H1 (cell line): Measurements from ENCODE around the gene POLN.

ENCODE experiments used
- ASH2L ChIP-seq: fragments of 200-600, 300-600 bp; sonication (generic); IDR thresholded peaks from one replicate; pipeline ENCODE4 v1.7.1; 2017; ENCODE audit warnings: low read length
- BRCA1 ChIP-seq: IDR thresholded peaks from 2 replicates; pipeline ENCODE4 v1.6.1; 2012; ENCODE audit warnings: low read depth, low read length, improper control_type of control experiment
- EGR1 ChIP-seq: IDR thresholded peaks from 2 replicates; pipeline ENCODE4 v1.6.1; 2011; ENCODE audit warnings: low read depth, low read length, borderline replicate concordance
- EZH2 ChIP-seq: fragments of 200-600 bp; sonication (generic); IDR thresholded peaks from 2 replicates; pipeline ENCODE4 v1.7.1; 2012; ENCODE audit warnings: low read depth, mild to moderate bottlenecking, moderate library complexity, low read length, inconsistent platforms; ENCODE audit not compliant: severe bottlenecking
- KDM1A ChIP-seq: fragments of 200-600, 300-600 bp; sonication (generic); IDR thresholded peaks from 2 replicates; pipeline ENCODE4 v1.7.1; 2016; ENCODE audit warnings: mild to moderate bottlenecking, low read length, borderline replicate concordance
- MAFK ChIP-seq: IDR thresholded peaks from 2 replicates; pipeline ENCODE4 v1.6.1; 2012; ENCODE audit warnings: low read depth, mild to moderate bottlenecking, improper control_type of control experiment, low read length
- POLR2AphosphoS5 ChIP-seq: IDR thresholded peaks from 2 replicates; pipeline ENCODE4 v1.6.1; 2011; ENCODE audit warnings: low read depth, low read length
- RAD21 ChIP-seq, 2 experiments: IDR thresholded peaks in 1 of 2; conservative IDR thresholded peaks in 1 of 2; 2 replicates each; pipeline ENCODE4 v1.6.1; 2011; ENCODE audit warnings: low read depth in 2 of 2, low read length in 2 of 2, improper control_type of control experiment in 1 of 2, inconsistent platforms in 1 of 2, mild to moderate bottlenecking in 1 of 2, moderate library complexity in 1 of 2
- RFX5 ChIP-seq: IDR thresholded peaks from 2 replicates; pipeline ENCODE4 v1.6.1; 2011; ENCODE audit warnings: low read depth, low read length, improper control_type of control experiment, borderline replicate concordance
- TEAD4 ChIP-seq: IDR thresholded peaks from 2 replicates; pipeline ENCODE4 v1.6.1; 2012; ENCODE audit warnings: low read depth, low read length, inconsistent platforms, mixed read lengths
- USF2 ChIP-seq: IDR thresholded peaks from 2 replicates; pipeline ENCODE4 v1.6.1; 2011; ENCODE audit warnings: low read length, improper control_type of control experiment
- TF ChIP-seq, protein P1 (sequence below), 3 experiments: IDR thresholded peaks; 1 replicate in 2 of 3; 2 replicates in 1 of 3; pipeline versions ENCODE4 v1.5.1 to v1.6.1; 2011; ENCODE audit warnings: low read length in 3 of 3, mild to moderate bottlenecking in 3 of 3, inconsistent platforms in 2 of 3, low read depth in 1 of 3, moderate library complexity in 1 of 3; ENCODE audit not compliant: insufficient read depth in 1 of 3; ENCODE audit errors: control extremely low read depth in 1 of 3
- TF ChIP-seq, protein P2 (sequence below): IDR thresholded peaks from 2 replicates; pipeline ENCODE4 v1.6.1; 2012; ENCODE audit warnings: inconsistent platforms

GRCh38 chr4:2266821-2267220 lies 24.9 kb upstream of the POLN start:
- TF ChIP-seq USF2 (no peak), TEAD4 (no peak), EGR1 (no peak), MAFK (no peak), RFX5 (no peak), RAD21 (IDR thresholded peaks at IDR 0.05 in 1 of 2, conservative IDR thresholded peaks at IDR 0.05 in 1 of 2; ENCODE audit: low read depth in 2 of 2, low read length in 2 of 2) (no peak), KDM1A (no peak), ASH2L (no peak), EZH2 (no peak), POLR2AphosphoS5 (no peak), BRCA1 (no peak)
- TF ChIP-seq, protein P1, sequence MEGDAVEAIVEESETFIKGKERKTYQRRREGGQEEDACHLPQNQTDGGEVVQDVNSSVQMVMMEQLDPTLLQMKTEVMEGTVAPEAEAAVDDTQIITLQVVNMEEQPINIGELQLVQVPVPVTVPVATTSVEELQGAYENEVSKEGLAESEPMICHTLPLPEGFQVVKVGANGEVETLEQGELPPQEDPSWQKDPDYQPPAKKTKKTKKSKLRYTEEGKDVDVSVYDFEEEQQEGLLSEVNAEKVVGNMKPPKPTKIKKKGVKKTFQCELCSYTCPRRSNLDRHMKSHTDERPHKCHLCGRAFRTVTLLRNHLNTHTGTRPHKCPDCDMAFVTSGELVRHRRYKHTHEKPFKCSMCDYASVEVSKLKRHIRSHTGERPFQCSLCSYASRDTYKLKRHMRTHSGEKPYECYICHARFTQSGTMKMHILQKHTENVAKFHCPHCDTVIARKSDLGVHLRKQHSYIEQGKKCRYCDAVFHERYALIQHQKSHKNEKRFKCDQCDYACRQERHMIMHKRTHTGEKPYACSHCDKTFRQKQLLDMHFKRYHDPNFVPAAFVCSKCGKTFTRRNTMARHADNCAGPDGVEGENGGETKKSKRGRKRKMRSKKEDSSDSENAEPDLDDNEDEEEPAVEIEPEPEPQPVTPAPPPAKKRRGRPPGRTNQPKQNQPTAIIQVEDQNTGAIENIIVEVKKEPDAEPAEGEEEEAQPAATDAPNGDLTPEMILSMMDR (IDR thresholded peaks at IDR 0.05; ENCODE audit: control extremely low read depth in 1 of 3, insufficient read depth in 1 of 3, low read depth in 1 of 3, low read length in 3 of 3): no peak
- TF ChIP-seq, protein P2, sequence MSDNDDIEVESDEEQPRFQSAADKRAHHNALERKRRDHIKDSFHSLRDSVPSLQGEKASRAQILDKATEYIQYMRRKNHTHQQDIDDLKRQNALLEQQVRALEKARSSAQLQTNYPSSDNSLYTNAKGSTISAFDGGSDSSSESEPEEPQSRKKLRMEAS: no peak
